ENCODE measurements around the gene VEPH1. TPM values are rescaled to one million over a fixed set of nuclear protein-coding genes. Genes with fewer than 3 reads are reported as not detected.

Gene VEPH1
- total RNA-seq, 1 experiment from 2014 or later = 7.7 TPM

- no peak overlapping the region for H3K23ac ChIP-seq (ENCODE audit: insufficient read length, low read depth, low read length)
- H4K20me1 ChIP-seq (ENCODE audit: control insufficient read depth, insufficient read depth, insufficient read length) = no peaks in the 10 kb centered on the region
- no peak overlapping the region for H2AK5ac ChIP-seq (ENCODE audit: insufficient read length, low read length)
- no peak overlapping the region for H3K4ac ChIP-seq (ENCODE audit: low read depth, low read length)
- no peak for TF ChIP-seq CTCF (conservative IDR thresholded peaks at IDR 0.05)
- H3K36me3 Mint-ChIP-seq (ENCODE audit: insufficient read depth in 1 of 3, low read depth in 3 of 3) = no peaks in the 10 kb centered on the region
- no peaks in the 10 kb centered on the region; the same call in 1 of the 2 replicates for H3K4me1 ChIP-seq (ENCODE audit: insufficient read depth, low read length)
- no peak overlapping the region for H3K14ac ChIP-seq (ENCODE audit: insufficient read depth, low read length)
- H2BK20ac ChIP-seq (ENCODE audit: low read depth, low read length, poor library complexity, severe bottlenecking) = no peak overlapping the region
- no peak overlapping the region for H2BK120ac ChIP-seq (ENCODE audit: low read depth, low read length, poor library complexity, severe bottlenecking)
- WGBS (ENCODE audit: extremely low coverage, insufficient read length, low lambda C conversion rate) = no CpG with 5 or more reads among the region's 2 CpGs
- no peak overlapping the region for H2BK12ac ChIP-seq (ENCODE audit: insufficient read length, low read depth, low read length)
- no peaks in the 10 kb centered on the region for H3K27me3 ChIP-seq (ENCODE audit: insufficient read depth, low read length)
- no peak overlapping the region for H3K4me3 Mint-ChIP-seq
- DNase-seq = no peak
- H3K9ac ChIP-seq (ENCODE audit: extremely low read depth, insufficient read length, low read length) = no peak overlapping the region
- no peak overlapping the region for H3K27ac ChIP-seq (ENCODE audit: insufficient read length, low read depth, low read length)
- no peak overlapping the region for H3K4me2 ChIP-seq (ENCODE audit: insufficient read depth, insufficient read length, low read length)
- no peaks in the 10 kb centered on the region for H3K9me3 ChIP-seq (ENCODE audit: control insufficient read depth, low read depth, low read length)
- peaks cover 22 to 23% of the 10 kb centered on the region in 2 experiments for H3K4me1 Mint-ChIP-seq
- no peaks in the 10 kb centered on the region for H3K79me2 ChIP-seq (ENCODE audit: insufficient read depth, low read length)
- no peak overlapping the region for H3T11ph ChIP-seq (ENCODE audit: low read length)
- no peak overlapping the region for H2AFZ ChIP-seq (ENCODE audit: low read length)
- no peak overlapping the region for H2BK15ac ChIP-seq (ENCODE audit: low read depth, low read length)
- H3K79me1 ChIP-seq (ENCODE audit: insufficient read depth, low read depth, low read length, poor library complexity, severe bottlenecking) = no peaks in the 10 kb centered on the region
- H3K27me3 Mint-ChIP-seq (ENCODE audit: low read depth) = no peaks in the 10 kb centered on the region
- H3K9me3 Mint-ChIP-seq = no peaks in the 10 kb centered on the region
- no peak overlapping the region for H4K8ac ChIP-seq (replicated peaks; ENCODE audit: insufficient read length, low read depth, low read length)
- no peak overlapping the region for H3K56ac ChIP-seq (ENCODE audit: insufficient read length, low read depth, low read length)
- H4K5ac ChIP-seq (ENCODE audit: insufficient read length, low read depth, low read length) = no peak overlapping the region
- no peaks in the 10 kb centered on the region for H3K23me2 ChIP-seq (ENCODE audit: insufficient read length, low read depth, low read length, poor library complexity, severe bottlenecking)
- H4K91ac ChIP-seq (ENCODE audit: insufficient read length, low read depth, low read length) = no peak overlapping the region
- H2BK5ac ChIP-seq (ENCODE audit: insufficient read length, low read length) = no peak overlapping the region
- H3K27ac Mint-ChIP-seq = no peak overlapping the region
- H3K18ac ChIP-seq (ENCODE audit: insufficient read length, low read depth, low read length) = no peak overlapping the region
These were observed 169.6 kb downstream of the VEPH1 start for GRCh38 chr3:157333551-157333991.
